Panc1 (cell line): ENCODE data around the gene EMP2. TPM values are rescaled to one million over a fixed set of nuclear protein-coding genes. Genes with fewer than 3 reads are reported as not detected.

Experiments
- ATAC-seq: fragments of 200-7000 bp; cut with Tn5 transposase; 2 replicates; pipeline ENCODE4 v1.9.1; 2020; ENCODE audit warnings: mild to moderate bottlenecking, moderate library complexity
- BruUV-seq: library from RNA; stranded (reverse); fragments of 400-500 nt; replicated peaks from 2 replicates; lab custom pipeline; 2021; lab: Mats Ljungman, UMichigan
- CTCF ChIA-PET: fragments of 300-600 bp; sonication (Branson Sonifier 250); formaldehyde crosslinking; loops from one replicate; lab custom pipeline; 2022; ENCODE audit warnings: antibody characterized with exemption; lab: Charles Lee
- POLR2A ChIA-PET: fragments of 300-600 bp; sonication (Branson Sonifier 250); formaldehyde crosslinking; loops from one replicate; lab custom pipeline; 2022; ENCODE audit warnings: antibody characterized with exemption; lab: Charles Lee
- DNase-seq: peaks from one replicate; pipeline ENCODE4 v3.0.0-alpha.2; 2010; ENCODE audit warnings: low read depth, low spot score
- H3K27ac ChIP-seq: 2 replicates; pipeline ENCODE4 v1.5.1; 2011; ENCODE audit warnings: mild to moderate bottlenecking, low read length, inconsistent platforms
- H3K27me3 ChIP-seq: fragments of 200-500 bp; sonication (Bioruptor generic); 2 replicates; pipeline ENCODE4 v1.6.0; 2014; ENCODE audit warnings: low read length, inconsistent platforms; ENCODE audit not compliant: control insufficient read depth, insufficient read depth
- H3K36me3 ChIP-seq: fragments of 200-500 bp; sonication (Bioruptor generic); 2 replicates; pipeline ENCODE4 v1.5.1; 2014; ENCODE audit warnings: inconsistent platforms, mild to moderate bottlenecking, low read length, moderate library complexity; ENCODE audit not compliant: control insufficient read depth, insufficient read depth
- H3K4me1 ChIP-seq: 2 replicates; pipeline ENCODE4 v1.5.1; 2011; ENCODE audit warnings: inconsistent platforms, mild to moderate bottlenecking, low read length, moderate library complexity; ENCODE audit not compliant: control insufficient read depth, insufficient read depth
- H3K4me3 ChIP-seq, 2 experiments: 2 replicates each; pipeline ENCODE4 v1.5.1; 2011 to 2012; ENCODE audit warnings: low read depth in 2 of 2, low read length in 2 of 2, mild to moderate bottlenecking in 2 of 2, inconsistent platforms in 1 of 2, moderate library complexity in 1 of 2
- H3K9me3 ChIP-seq: fragments of 200-500 bp; sonication (Bioruptor generic); 2 replicates; pipeline ENCODE4 v1.5.1; 2014; ENCODE audit warnings: low read depth, mild to moderate bottlenecking, inconsistent platforms, low read length, moderate library complexity; ENCODE audit not compliant: control insufficient read depth, insufficient read depth
- POLR2AphosphoS5 ChIP-seq: IDR thresholded peaks from 2 replicates; pipeline ENCODE4 v1.6.1; 2012; ENCODE audit warnings: mild to moderate bottlenecking, low read depth, low read length, moderate library complexity
- SIN3A ChIP-seq: IDR thresholded peaks from 2 replicates; pipeline ENCODE4 v1.6.1; 2012; ENCODE audit warnings: low read depth, mild to moderate bottlenecking, low read length, moderate library complexity, borderline replicate concordance; ENCODE audit not compliant: insufficient read depth
- TCF7L2 ChIP-seq: IDR thresholded peaks from 2 replicates; pipeline ENCODE4 v1.6.1; 2011; ENCODE audit warnings: mild to moderate bottlenecking, low read depth, low read length, inconsistent platforms
- in situ Hi-C: cut with HindIII; loops from 2 replicates; pipeline ENCODE4 v1.10.0; 2016; ENCODE audit warnings: low sequenced_read_pairs, low pct_unique_long_range_greater_than_20kb
- intact Hi-C: fragments of 100-400 bp; cut with micrococcal nuclease; formaldehyde crosslinking; loops from one replicate; pipeline ENCODE4 v1.10.0; 2022; ENCODE audit not compliant: unreplicated experiment
- total RNA-seq: library from RNA; stranded (reverse); gene quantifications from one replicate; pipeline ENCODE4 v1.2.1, GENCODE V29; 2021; ENCODE audit not compliant: unreplicated experiment
- TF ChIP-seq, protein P1 (sequence below), 2 experiments: IDR thresholded peaks; 2 replicates each; pipeline ENCODE4 v1.6.1; 2011 to 2012; ENCODE audit warnings: low read depth in 2 of 2, control low read depth in 1 of 2, low read length in 1 of 2, mild to moderate bottlenecking in 1 of 2, moderate library complexity in 1 of 2; ENCODE audit not compliant: insufficient read depth in 1 of 2
- TF ChIP-seq, protein P2 (sequence below): fragments of 450-650 bp; IDR thresholded peaks from 2 replicates; pipeline ENCODE4 v1.5.1; 2017; ENCODE audit warnings: mild to moderate bottlenecking

EMP2 gene
- total RNA-seq, 1 experiment from 2014 or later = 13.8 TPM

DNA sequence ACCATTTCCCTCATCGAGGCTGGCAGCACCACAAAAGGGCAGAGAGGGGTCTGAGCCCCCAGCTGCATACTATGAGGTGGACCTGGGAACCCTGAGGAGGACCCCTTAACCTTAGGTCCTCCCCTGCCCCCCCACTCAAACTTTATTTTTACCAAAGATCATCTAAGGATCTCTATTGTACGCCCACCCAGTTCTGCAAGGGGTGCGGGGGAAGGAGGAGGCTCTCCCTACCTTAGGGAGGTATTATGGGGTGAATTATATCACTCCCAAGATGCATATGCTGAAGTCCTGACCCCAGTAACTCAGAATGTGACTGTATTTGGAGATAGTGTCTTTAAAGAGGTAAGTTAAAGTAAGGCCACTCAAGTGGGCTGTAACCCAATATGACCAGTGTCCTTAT, 26.8 kb upstream of the EMP2 start:
- Histone ChIP-seq H3K36me3 (no peaks in the 10 kb centered on the region), H3K9me3 (no peaks in the 10 kb centered on the region), H3K27ac (no peak overlapping the region), H3K4me1 (no peaks in the 10 kb centered on the region), H3K4me3 (no peak overlapping the region), H3K27me3 (no peaks in the 10 kb centered on the region)
- CTCF ChIA-PET = no interaction called here
- DNase-seq (no peak), ATAC-seq (no peak)
- no TSS peak for BruUV-seq
- in situ Hi-C loops = no loop called here
- POLR2A ChIA-PET = no interaction called here
- intact Hi-C loops = no loop called here
- TF ChIP-seq SIN3A = no peak
- TF ChIP-seq TCF7L2 = no peak
- TF ChIP-seq, protein P1, sequence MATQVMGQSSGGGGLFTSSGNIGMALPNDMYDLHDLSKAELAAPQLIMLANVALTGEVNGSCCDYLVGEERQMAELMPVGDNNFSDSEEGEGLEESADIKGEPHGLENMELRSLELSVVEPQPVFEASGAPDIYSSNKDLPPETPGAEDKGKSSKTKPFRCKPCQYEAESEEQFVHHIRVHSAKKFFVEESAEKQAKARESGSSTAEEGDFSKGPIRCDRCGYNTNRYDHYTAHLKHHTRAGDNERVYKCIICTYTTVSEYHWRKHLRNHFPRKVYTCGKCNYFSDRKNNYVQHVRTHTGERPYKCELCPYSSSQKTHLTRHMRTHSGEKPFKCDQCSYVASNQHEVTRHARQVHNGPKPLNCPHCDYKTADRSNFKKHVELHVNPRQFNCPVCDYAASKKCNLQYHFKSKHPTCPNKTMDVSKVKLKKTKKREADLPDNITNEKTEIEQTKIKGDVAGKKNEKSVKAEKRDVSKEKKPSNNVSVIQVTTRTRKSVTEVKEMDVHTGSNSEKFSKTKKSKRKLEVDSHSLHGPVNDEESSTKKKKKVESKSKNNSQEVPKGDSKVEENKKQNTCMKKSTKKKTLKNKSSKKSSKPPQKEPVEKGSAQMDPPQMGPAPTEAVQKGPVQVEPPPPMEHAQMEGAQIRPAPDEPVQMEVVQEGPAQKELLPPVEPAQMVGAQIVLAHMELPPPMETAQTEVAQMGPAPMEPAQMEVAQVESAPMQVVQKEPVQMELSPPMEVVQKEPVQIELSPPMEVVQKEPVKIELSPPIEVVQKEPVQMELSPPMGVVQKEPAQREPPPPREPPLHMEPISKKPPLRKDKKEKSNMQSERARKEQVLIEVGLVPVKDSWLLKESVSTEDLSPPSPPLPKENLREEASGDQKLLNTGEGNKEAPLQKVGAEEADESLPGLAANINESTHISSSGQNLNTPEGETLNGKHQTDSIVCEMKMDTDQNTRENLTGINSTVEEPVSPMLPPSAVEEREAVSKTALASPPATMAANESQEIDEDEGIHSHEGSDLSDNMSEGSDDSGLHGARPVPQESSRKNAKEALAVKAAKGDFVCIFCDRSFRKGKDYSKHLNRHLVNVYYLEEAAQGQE (IDR thresholded peaks at IDR 0.05; ENCODE audit: insufficient read depth in 1 of 2, low read depth in 2 of 2, low read length in 1 of 2) = no peak
- no peak for TF ChIP-seq POLR2AphosphoS5
- TF ChIP-seq, protein P2, sequence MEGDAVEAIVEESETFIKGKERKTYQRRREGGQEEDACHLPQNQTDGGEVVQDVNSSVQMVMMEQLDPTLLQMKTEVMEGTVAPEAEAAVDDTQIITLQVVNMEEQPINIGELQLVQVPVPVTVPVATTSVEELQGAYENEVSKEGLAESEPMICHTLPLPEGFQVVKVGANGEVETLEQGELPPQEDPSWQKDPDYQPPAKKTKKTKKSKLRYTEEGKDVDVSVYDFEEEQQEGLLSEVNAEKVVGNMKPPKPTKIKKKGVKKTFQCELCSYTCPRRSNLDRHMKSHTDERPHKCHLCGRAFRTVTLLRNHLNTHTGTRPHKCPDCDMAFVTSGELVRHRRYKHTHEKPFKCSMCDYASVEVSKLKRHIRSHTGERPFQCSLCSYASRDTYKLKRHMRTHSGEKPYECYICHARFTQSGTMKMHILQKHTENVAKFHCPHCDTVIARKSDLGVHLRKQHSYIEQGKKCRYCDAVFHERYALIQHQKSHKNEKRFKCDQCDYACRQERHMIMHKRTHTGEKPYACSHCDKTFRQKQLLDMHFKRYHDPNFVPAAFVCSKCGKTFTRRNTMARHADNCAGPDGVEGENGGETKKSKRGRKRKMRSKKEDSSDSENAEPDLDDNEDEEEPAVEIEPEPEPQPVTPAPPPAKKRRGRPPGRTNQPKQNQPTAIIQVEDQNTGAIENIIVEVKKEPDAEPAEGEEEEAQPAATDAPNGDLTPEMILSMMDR = no peak

DNA sequence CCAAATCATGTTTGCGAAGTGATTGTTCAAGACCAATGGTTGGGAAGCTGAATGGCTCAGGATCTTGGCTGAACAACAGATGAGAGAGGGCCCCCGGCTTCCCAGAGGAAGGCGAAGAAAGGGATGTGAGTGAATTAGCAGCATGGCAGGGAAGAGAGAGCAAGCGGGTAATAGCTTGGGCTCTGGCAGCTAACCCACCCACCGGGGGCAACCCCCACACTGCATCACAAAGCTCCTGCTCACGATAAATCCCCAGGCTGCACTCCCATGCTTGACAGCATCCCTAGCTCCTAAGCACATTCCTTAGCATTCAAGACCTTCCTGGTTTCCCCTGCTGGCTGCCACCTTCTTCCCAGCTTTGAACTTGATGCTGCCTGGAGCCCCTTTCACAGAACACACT, 26.2 kb upstream of the EMP2 start:
- in situ Hi-C loops (no loop called here), intact Hi-C loops (no loop called here)
- no TSS peak for BruUV-seq
- no peak overlapping the region for H3K4me3 ChIP-seq
- DNase-seq = no peak
- no peaks in the 10 kb centered on the region for H3K36me3 ChIP-seq
- H3K9me3 ChIP-seq = no peaks in the 10 kb centered on the region
- TF ChIP-seq TCF7L2 = no peak
- TF ChIP-seq, protein P2 = no peak
- TF ChIP-seq POLR2AphosphoS5 = no peak
- TF ChIP-seq, protein P1 (IDR thresholded peaks at IDR 0.05; ENCODE audit: insufficient read depth in 1 of 2, low read depth in 2 of 2, low read length in 1 of 2) = no peak
- TF ChIP-seq SIN3A = no peak
- no peak overlapping the region for H3K27ac ChIP-seq
- ATAC-seq = no peak
- ChIA-PET CTCF (no interaction called here), POLR2A (no interaction called here)
- no peaks in the 10 kb centered on the region for H3K4me1 ChIP-seq
- no peaks in the 10 kb centered on the region for H3K27me3 ChIP-seq
